HFFc6 (cell line): ENCODE data around the gene UAP1L1. TPM values are rescaled to one million over a fixed set of nuclear protein-coding genes. Genes with fewer than 3 reads are reported as not detected.

ENCODE experiments used
- DNase-seq: peaks from one replicate; pipeline ENCODE4 v3.0.0-alpha.2; 2018
- H3K27ac Mint-ChIP-seq: 2 replicates; pipeline ENCODE4 v1.8.0; 2020; ENCODE audit warnings: mild to moderate bottlenecking, mixed read lengths
- H3K27me3 Mint-ChIP-seq: 2 replicates; pipeline ENCODE4 v1.8.0; 2021; ENCODE audit warnings: mild to moderate bottlenecking, moderate library complexity, mixed read lengths; ENCODE audit not compliant: insufficient read depth
- H3K36me3 Mint-ChIP-seq: 2 replicates; pipeline ENCODE4 v1.8.0; 2021; ENCODE audit warnings: low read depth, mixed read lengths
- H3K4me1 Mint-ChIP-seq: 2 replicates; pipeline ENCODE4 v1.8.0; 2020; ENCODE audit warnings: low read depth, mixed read lengths
- H3K4me3 Mint-ChIP-seq: 2 replicates; pipeline ENCODE4 v1.8.0; 2020; ENCODE audit warnings: mild to moderate bottlenecking, moderate library complexity, mixed read lengths
- H3K9me3 Mint-ChIP-seq: 2 replicates; pipeline ENCODE4 v1.8.0; 2020; ENCODE audit warnings: mild to moderate bottlenecking, mixed read lengths
- total RNA-seq, 6 experiments: library from RNA; stranded (reverse); fragmentation: NEBNext Ultra II Directional; extraction: Animal tissue kit (Norgen Biotek cat#: 25700); gene quantifications; 2 replicates in 1 of 6; 3 replicates in 5 of 6; pipeline ENCODE4 v1.2.3, GENCODE V29; 2021
- TF ChIP-seq, protein P1 (sequence below): fragments of 200-600 bp; sonication (generic); IDR thresholded peaks from 2 replicates; pipeline ENCODE4 v1.5.0; 2021; ENCODE audit warnings: antibody characterized with exemption, mild to moderate bottlenecking

Gene UAP1L1
- total RNA-seq, 6 experiments from 2014 or later: 9.4 to 13.1 (median 10.6) TPM

DNA sequence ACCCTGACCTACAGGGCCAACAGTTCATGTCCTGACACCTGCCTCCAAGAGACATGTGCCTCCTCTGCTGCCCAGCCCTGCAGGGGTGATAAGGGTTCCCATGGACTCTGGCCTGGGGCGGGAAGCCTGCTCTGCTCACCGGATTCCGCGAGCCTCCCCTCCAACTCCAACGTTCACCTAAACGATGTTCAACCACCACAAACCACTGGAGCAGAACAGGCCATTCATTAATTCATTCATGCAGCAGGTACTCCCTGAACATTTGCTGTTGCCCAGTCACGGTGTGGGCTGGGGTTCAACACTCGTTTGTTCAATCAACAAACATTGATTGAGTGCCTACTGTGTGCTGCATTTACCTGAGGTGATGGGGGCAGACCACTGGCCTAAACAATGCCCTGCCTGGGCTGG lies 3.3 kb upstream of the UAP1L1 start:
- H3K9me3 Mint-ChIP-seq: no peaks in the 10 kb centered on the region
- no peaks in the 10 kb centered on the region for H3K36me3 Mint-ChIP-seq
- H3K4me3 Mint-ChIP-seq: no peak overlapping the region
- H3K27ac Mint-ChIP-seq: no peak overlapping the region
- TF ChIP-seq, protein P1, sequence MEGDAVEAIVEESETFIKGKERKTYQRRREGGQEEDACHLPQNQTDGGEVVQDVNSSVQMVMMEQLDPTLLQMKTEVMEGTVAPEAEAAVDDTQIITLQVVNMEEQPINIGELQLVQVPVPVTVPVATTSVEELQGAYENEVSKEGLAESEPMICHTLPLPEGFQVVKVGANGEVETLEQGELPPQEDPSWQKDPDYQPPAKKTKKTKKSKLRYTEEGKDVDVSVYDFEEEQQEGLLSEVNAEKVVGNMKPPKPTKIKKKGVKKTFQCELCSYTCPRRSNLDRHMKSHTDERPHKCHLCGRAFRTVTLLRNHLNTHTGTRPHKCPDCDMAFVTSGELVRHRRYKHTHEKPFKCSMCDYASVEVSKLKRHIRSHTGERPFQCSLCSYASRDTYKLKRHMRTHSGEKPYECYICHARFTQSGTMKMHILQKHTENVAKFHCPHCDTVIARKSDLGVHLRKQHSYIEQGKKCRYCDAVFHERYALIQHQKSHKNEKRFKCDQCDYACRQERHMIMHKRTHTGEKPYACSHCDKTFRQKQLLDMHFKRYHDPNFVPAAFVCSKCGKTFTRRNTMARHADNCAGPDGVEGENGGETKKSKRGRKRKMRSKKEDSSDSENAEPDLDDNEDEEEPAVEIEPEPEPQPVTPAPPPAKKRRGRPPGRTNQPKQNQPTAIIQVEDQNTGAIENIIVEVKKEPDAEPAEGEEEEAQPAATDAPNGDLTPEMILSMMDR: no peak
- H3K27me3 Mint-ChIP-seq: no peaks in the 10 kb centered on the region; the same call in none of the 2 replicates
- no peak for DNase-seq
- peaks cover 8% of the 10 kb centered on the region for H3K4me1 Mint-ChIP-seq

DNA sequence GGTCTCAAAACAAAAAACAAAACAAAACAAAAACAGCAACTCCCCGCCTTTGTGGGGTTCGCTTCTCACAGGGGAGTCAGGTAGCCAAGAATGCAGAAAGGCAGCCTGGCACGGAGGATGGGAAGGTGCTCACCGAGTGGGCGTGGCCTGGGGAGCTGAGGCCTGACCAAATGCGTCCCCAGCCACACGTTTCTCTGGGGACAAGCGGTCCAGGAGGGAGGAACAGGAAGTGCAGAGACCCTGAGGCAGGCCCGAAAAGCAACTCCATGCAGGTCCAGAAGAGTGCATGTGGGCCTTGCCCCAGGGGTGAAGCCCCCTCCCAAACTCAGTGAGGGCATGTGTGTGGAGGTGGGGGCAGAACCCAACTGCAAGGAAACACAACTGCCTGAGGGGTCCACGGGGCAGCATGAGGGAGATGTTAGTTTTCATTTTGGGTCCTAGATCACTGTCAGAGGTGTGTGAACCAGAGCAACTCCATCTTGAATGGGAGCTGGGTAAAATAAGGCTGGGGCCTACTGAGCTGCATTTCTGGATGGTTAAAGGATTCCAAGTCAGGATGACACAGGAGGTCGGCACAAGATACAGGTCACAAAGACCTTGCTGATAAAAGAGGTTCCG lies 2.6 kb upstream of the UAP1L1 start:
- TF ChIP-seq, protein P1: no peak
- no peaks in the 10 kb centered on the region for H3K36me3 Mint-ChIP-seq
- no peak overlapping the region for H3K27ac Mint-ChIP-seq
- H3K27me3 Mint-ChIP-seq: no peaks in the 10 kb centered on the region; the same call in none of the 2 replicates
- H3K4me3 Mint-ChIP-seq: no peak overlapping the region
- no peaks in the 10 kb centered on the region for H3K9me3 Mint-ChIP-seq
- peaks cover 8% of the 10 kb centered on the region for H3K4me1 Mint-ChIP-seq
- DNase-seq: no peak

DNA sequence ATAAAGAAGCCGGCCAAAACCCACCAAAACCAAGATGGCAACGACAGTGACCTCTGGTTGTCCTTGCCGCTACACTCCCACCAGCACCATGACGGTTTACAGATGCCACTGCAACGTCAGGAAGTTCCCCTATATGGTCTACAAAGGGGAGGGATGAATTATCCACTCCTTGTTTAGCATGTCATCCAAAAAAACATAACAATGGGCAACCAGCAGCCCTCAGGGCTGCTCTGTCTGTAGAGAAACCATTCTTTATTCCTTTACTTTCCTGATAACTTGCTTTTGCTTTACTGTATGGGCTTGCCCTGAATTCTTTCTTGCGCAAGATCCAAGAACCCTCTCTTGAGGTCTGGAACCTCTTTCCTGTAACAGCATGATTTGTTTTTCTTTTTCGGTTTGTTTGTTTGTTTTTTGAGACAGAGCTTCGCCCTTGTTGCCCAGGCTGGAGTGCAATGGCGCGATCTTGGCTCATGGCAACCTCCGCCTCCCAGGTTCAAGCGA lies 2.0 kb upstream of the UAP1L1 start:
- no peak for DNase-seq
- H3K9me3 Mint-ChIP-seq: no peaks in the 10 kb centered on the region
- no peak overlapping the region for H3K27ac Mint-ChIP-seq
- H3K36me3 Mint-ChIP-seq: no peaks in the 10 kb centered on the region
- H3K27me3 Mint-ChIP-seq: no peaks in the 10 kb centered on the region; the same call in none of the 2 replicates
- TF ChIP-seq, protein P1: no peak
- H3K4me3 Mint-ChIP-seq: no peak overlapping the region
- H3K4me1 Mint-ChIP-seq: peaks cover 8% of the 10 kb centered on the region

- TF ChIP-seq, protein P1: no peak
- H3K27me3 Mint-ChIP-seq: no peaks in the 10 kb centered on the region; the same call in none of the 2 replicates
- no peak for DNase-seq
- no peaks in the 10 kb centered on the region for H3K36me3 Mint-ChIP-seq
- no peaks in the 10 kb centered on the region for H3K4me1 Mint-ChIP-seq
- H3K27ac Mint-ChIP-seq: no peak overlapping the region; the same call in 1 of the 2 replicates
- H3K4me3 Mint-ChIP-seq: peak overlapping the region; percentile 63
- no peaks in the 10 kb centered on the region for H3K9me3 Mint-ChIP-seq
These were observed 694 bp upstream of the UAP1L1 start for GRCh38 chr9:137076636-137077009.

- TF ChIP-seq, protein P1: no peak
- peak overlapping the region; percentile 81 for H3K4me3 Mint-ChIP-seq
- no peak for DNase-seq
These were observed 709 bp downstream of the UAP1L1 start for GRCh38 chr9:137077758-137078693.

More at GRCh38 chr9:137077758-137078693, 709 bp downstream of the UAP1L1 start:
- Mint-ChIP-seq H3K36me3 (no peaks in the 10 kb centered on the region), H3K9me3 (no peaks in the 10 kb centered on the region), H3K27ac (no peak overlapping the region), H3K4me1 (peaks cover 13% of the 10 kb centered on the region), H3K27me3 (no peaks in the 10 kb centered on the region; the same call in none of the 2 replicates)
